Progenitor cell of endocrine pancreas (in vitro differentiated cells): ENCODE data around the gene ATG4C. TPM values are rescaled to one million over a fixed set of nuclear protein-coding genes. Genes with fewer than 3 reads are reported as not detected.

Source experiments
- DNase-seq: peaks from one replicate; pipeline ENCODE4 v3.0.0; 2021; ENCODE audit warnings: low spot score; ENCODE audit not compliant: unreplicated experiment
- H3K27ac Mint-ChIP-seq: 2 replicates; pipeline ENCODE4 v1.8.0; 2021; ENCODE audit warnings: mild to moderate bottlenecking, moderate library complexity, mixed read lengths
- H3K27me3 Mint-ChIP-seq: 2 replicates; pipeline ENCODE4 v1.8.0; 2021; ENCODE audit warnings: mixed read lengths
- H3K36me3 Mint-ChIP-seq: 2 replicates; pipeline ENCODE4 v1.8.0; 2022; ENCODE audit warnings: mixed read lengths; ENCODE audit not compliant: insufficient read depth
- H3K4me1 Mint-ChIP-seq: 2 replicates; pipeline ENCODE4 v1.8.0; 2021; ENCODE audit warnings: low read depth, mixed read lengths
- H3K4me3 Mint-ChIP-seq: 2 replicates; pipeline ENCODE4 v1.8.0; 2021; ENCODE audit warnings: low read depth, mild to moderate bottlenecking, moderate library complexity, mixed read lengths
- H3K9me3 Mint-ChIP-seq: 2 replicates; pipeline ENCODE4 v1.8.0; 2021; ENCODE audit warnings: low read depth, mixed read lengths
- CTCF ChIP-seq: fragments of 200-600 bp; sonication (generic); IDR thresholded peaks from one replicate; pipeline ENCODE4 v1.5.0; 2021; ENCODE audit warnings: antibody characterized with exemption, mild to moderate bottlenecking; ENCODE audit not compliant: unreplicated experiment
- total RNA-seq: library from RNA; stranded (reverse); gene quantifications from 2 replicates; pipeline ENCODE4 v1.2.1, GENCODE V29; 2021

ATG4C gene
- total RNA-seq, 1 donor from 2014 or later: 13.0 TPM

GRCh38 chr1:62905309-62905708 is 121.4 kb downstream of the ATG4C start:
- no peaks in the 10 kb centered on the region for H3K4me1 Mint-ChIP-seq
- no peaks in the 10 kb centered on the region for H3K27me3 Mint-ChIP-seq

GRCh38 chr1:62905872-62906271 is 121.9 kb downstream of the ATG4C start:
- no peak for TF ChIP-seq CTCF
- H3K4me1 Mint-ChIP-seq: no peaks in the 10 kb centered on the region
- H3K36me3 Mint-ChIP-seq: no peaks in the 10 kb centered on the region
- H3K27ac Mint-ChIP-seq: no peak overlapping the region
- no peak overlapping the region for H3K4me3 Mint-ChIP-seq
- H3K27me3 Mint-ChIP-seq: no peaks in the 10 kb centered on the region
- no peak for DNase-seq
- H3K9me3 Mint-ChIP-seq: no peaks in the 10 kb centered on the region

More at GRCh38 chr1:62905309-62905708, 121.4 kb downstream of the ATG4C start:
- Mint-ChIP-seq H3K4me3 (no peak overlapping the region), H3K27ac (no peak overlapping the region), H3K36me3 (no peaks in the 10 kb centered on the region), H3K9me3 (no peaks in the 10 kb centered on the region)
- no peak for DNase-seq
- no peak for TF ChIP-seq CTCF

- peak; percentile 56 for TF ChIP-seq CTCF
- no peaks in the 10 kb centered on the region for H3K4me1 Mint-ChIP-seq
- no peak overlapping the region for H3K27ac Mint-ChIP-seq
- H3K36me3 Mint-ChIP-seq: no peaks in the 10 kb centered on the region
- no peak overlapping the region for H3K4me3 Mint-ChIP-seq
- H3K27me3 Mint-ChIP-seq: no peaks in the 10 kb centered on the region
- H3K9me3 Mint-ChIP-seq: no peaks in the 10 kb centered on the region
- DNase-seq: no peak
Measured at GRCh38 chr1:62906428-62906886, 122.5 kb downstream of the ATG4C start.

DNA sequence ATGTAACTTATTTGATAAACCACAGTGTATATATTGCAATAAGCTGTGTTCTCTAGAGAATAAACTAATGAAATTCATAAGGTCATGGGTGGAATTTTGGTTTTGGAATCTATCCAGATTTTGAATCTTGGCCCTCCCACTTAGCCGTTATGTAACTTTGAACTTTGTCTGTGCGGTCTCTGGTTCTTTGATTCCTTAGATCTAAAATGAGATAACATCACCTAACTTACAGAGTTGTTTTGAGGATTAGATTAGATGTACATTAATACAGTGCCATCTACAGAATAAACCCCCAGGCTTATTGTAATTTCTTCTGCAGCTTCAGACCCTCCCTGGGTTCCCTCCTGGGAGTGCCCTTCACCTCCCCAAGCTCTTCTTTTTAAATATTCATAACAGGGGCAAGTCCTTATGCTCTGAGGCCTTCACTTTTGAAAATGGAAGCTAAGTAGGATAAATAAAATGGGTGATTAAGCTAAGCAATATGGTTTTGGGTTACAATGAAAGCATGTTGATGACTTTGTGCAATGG is 124.3 kb downstream of the ATG4C start:
- H3K9me3 Mint-ChIP-seq: no peaks in the 10 kb centered on the region
- H3K4me1 Mint-ChIP-seq: no peaks in the 10 kb centered on the region
- TF ChIP-seq CTCF: no peak
- H3K27ac Mint-ChIP-seq: no peak overlapping the region
- no peaks in the 10 kb centered on the region for H3K27me3 Mint-ChIP-seq
- DNase-seq: no peak
- H3K4me3 Mint-ChIP-seq: no peak overlapping the region
- H3K36me3 Mint-ChIP-seq: no peaks in the 10 kb centered on the region

DNA sequence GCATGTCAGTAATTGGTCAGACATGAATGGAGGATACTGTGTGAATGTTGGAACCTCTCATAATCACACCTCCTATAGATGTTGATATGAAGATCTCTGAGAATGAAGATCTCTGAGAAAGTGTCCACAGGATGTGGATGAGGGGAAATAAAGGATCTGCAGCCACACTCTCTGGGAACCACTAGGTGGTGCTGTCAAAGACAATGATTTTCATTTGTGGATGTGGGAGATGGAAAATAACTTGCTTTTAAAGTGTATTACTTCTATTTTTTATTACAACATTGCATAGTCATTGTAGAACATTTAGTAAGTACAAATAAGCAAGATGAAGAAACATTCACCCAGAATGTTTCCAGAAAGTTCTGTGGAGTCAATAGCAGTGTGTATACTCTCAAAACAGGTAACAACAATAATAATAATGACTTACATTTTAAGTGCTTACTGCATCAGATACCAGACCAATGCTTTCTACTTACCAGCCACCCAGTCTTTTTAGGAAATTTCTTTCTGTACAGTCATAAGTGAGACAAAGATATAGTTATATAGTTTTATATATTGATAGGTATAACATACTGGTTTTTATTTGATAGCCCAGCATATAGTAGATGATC is 128.2 kb downstream of the ATG4C start:
- H3K9me3 Mint-ChIP-seq: no peaks in the 10 kb centered on the region
- no peaks in the 10 kb centered on the region for H3K4me1 Mint-ChIP-seq
- H3K27me3 Mint-ChIP-seq: peaks cover 10% of the 10 kb centered on the region
- no peak for DNase-seq
- H3K36me3 Mint-ChIP-seq: no peaks in the 10 kb centered on the region
- H3K4me3 Mint-ChIP-seq: no peak overlapping the region
- TF ChIP-seq CTCF: peak; percentile 69
- H3K27ac Mint-ChIP-seq: no peak overlapping the region

Other genes starting within 250 kb of the ATG4C start
- gene ANGPTL3, start 186.6 kb upstream of the ATG4C start, total RNA-seq: 0.48 TPM in 1 of 2 replicates, not detected in the other
- gene DOCK7, start 95.7 kb upstream of the ATG4C start, total RNA-seq: 73.1 and 83.0 TPM in 2 replicates